HG03196 (cell line): ENCODE results near the gene HERPUD1.

ENCODE experiments used
- ATAC-seq: cut with Tn5 transposase; IDR thresholded peaks from one replicate; pipeline ENCODE4 v1.9.1; 2021; ENCODE audit not compliant: unreplicated experiment

Gene HERPUD1

DNA sequence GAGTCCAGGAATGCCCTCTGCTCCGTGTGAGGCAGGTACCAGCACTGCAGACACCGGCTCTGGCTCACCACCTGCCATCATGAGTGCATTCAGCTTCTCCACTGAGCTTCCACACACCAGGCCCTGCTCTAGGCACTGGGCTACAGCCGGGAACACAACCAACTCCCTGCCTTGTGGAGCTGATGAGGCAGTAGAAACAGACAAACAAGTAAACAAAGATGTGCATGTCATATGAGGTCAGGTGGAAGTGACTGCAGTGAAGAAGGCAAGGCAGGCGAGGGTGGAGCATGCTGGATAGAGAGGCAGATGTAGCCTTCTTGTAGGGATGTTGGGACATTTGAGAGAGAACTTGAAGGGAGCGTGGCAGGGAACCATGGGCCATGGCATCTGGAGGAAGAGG, 62.4 kb downstream of the HERPUD1 start:
- no peak for ATAC-seq
